Measurements from ENCODE around the gene KIF18B.
A peak's percentile ranks its signal among the peaks of the same experiment; 100 is the strongest.

Gene KIF18B

GRCh38 chr17:44947461-44948314 is at the start of gene KIF18B:
Gene KIF18B, minus strand, starts transcription at chr17:44947773. Its CDS starts 11,429 bp downstream, at chr17:44936344.
- peak; percentile 98 for DNase-seq (ENCODE audit: low spot score)

- no peak for DNase-seq (ENCODE audit: low spot score)
Measured at GRCh38 chr17:44996304-44996703, 48.7 kb upstream of the KIF18B start.

GRCh38 chr17:44995436-44996001 is 47.9 kb upstream of the KIF18B start:
- no peak for DNase-seq (ENCODE audit: low spot score)

- no peak for DNase-seq (ENCODE audit: low spot score)
Measured at GRCh38 chr17:44992242-44992939, 44.8 kb upstream of the KIF18B start.

GRCh38 chr17:44990994-44991393 is 43.4 kb upstream of the KIF18B start:
- no peak for DNase-seq (ENCODE audit: low spot score)

- DNase-seq (ENCODE audit: low spot score), result no peak
Measured at GRCh38 chr17:44989552-44990138, 42.1 kb upstream of the KIF18B start.

GRCh38 chr17:44988044-44988942 is 40.7 kb upstream of the KIF18B start:
- DNase-seq (ENCODE audit: low spot score), result peak; percentile 49

GRCh38 chr17:44983563-44983962 is 36.0 kb upstream of the KIF18B start:
- peak; percentile 49 for DNase-seq (ENCODE audit: low spot score)

GRCh38 chr17:44982113-44982702 is 34.6 kb upstream of the KIF18B start:
- no peak for DNase-seq (ENCODE audit: low spot score)

- DNase-seq (ENCODE audit: low spot score), result no peak
Measured at GRCh38 chr17:44981221-44981968, 33.8 kb upstream of the KIF18B start.

GRCh38 chr17:44979426-44979995 is 31.9 kb upstream of the KIF18B start:
- no peak for DNase-seq (ENCODE audit: low spot score)

- no peak for DNase-seq (ENCODE audit: low spot score)
Measured at GRCh38 chr17:44978807-44979206, 31.2 kb upstream of the KIF18B start.

- DNase-seq (ENCODE audit: low spot score), result no peak
Measured at GRCh38 chr17:44977814-44978550, 30.4 kb upstream of the KIF18B start.

GRCh38 chr17:44977065-44977464 is 29.5 kb upstream of the KIF18B start:
- no peak for DNase-seq (ENCODE audit: low spot score)

- DNase-seq (ENCODE audit: low spot score), result no peak
Measured at GRCh38 chr17:44976206-44976605, 28.6 kb upstream of the KIF18B start.

- no peak for DNase-seq (ENCODE audit: low spot score)
Measured at GRCh38 chr17:44972953-44973352, 25.4 kb upstream of the KIF18B start.

GRCh38 chr17:44971776-44972483 is 24.4 kb upstream of the KIF18B start:
- DNase-seq (ENCODE audit: low spot score), result no peak

GRCh38 chr17:44970136-44970741 is 22.7 kb upstream of the KIF18B start:
- peak; percentile 81 for DNase-seq (ENCODE audit: low spot score)
